Activated B cell treated with CpG ODN at 0.5 μM for 24 hours (primary cell): ENCODE measurements around the gene LARGE1. TPM values are rescaled to one million over a fixed set of nuclear protein-coding genes. Genes with fewer than 3 reads are reported as not detected.

ENCODE experiments used
- ATAC-seq: fragments of 200-7000 bp; cut with Tn5 transposase; one replicate; pipeline ENCODE4 v1.10.0; 2021; ENCODE audit warnings: low read depth, mild to moderate bottlenecking, moderate library complexity
- CTCF ChIA-PET: fragments of 350-600 bp; sonication (Branson Sonifier 250); formaldehyde crosslinking; loops from one replicate; lab custom pipeline; 2021; ENCODE audit warnings: antibody characterized with exemption; lab: Charles Lee
- POLR2A ChIA-PET: fragments of 350-600 bp; sonication (Branson Sonifier 250); formaldehyde crosslinking; loops from one replicate; lab custom pipeline; 2021; ENCODE audit warnings: antibody characterized with exemption; lab: Charles Lee
- DNase-seq: peaks from one replicate; pipeline ENCODE4 v3.0.0; 2022
- H3K27ac Mint-ChIP-seq: one replicate; pipeline ENCODE4 v1.8.0; 2020; ENCODE audit warnings: mixed read lengths
- H3K27me3 Mint-ChIP-seq: one replicate; pipeline ENCODE4 v1.8.0; 2021; ENCODE audit warnings: mixed read lengths
- H3K36me3 Mint-ChIP-seq: one replicate; pipeline ENCODE4 v1.8.0; 2021; ENCODE audit warnings: low read depth, mixed read lengths
- H3K4me1 Mint-ChIP-seq: one replicate; pipeline ENCODE4 v1.8.0; 2021; ENCODE audit warnings: mixed read lengths
- H3K4me3 Mint-ChIP-seq: one replicate; pipeline ENCODE4 v1.8.0; 2020; ENCODE audit warnings: mild to moderate bottlenecking, mixed read lengths
- H3K9me3 Mint-ChIP-seq: one replicate; pipeline ENCODE4 v1.8.0; 2020; ENCODE audit warnings: mixed read lengths
- CTCF ChIP-seq: fragments of 200-600 bp; IDR thresholded peaks from one replicate; pipeline ENCODE4 v1.8.0; 2022; ENCODE audit warnings: antibody characterized with exemption, mild to moderate bottlenecking
- intact Hi-C: fragments of 100-400 bp; cut with micrococcal nuclease; formaldehyde crosslinking; loops from one replicate; pipeline ENCODE4 v1.15.1; 2024
- total RNA-seq: library from RNA; stranded (reverse); gene quantifications from 2 replicates; pipeline ENCODE4 v1.2.3, GENCODE V29; 2022

LARGE1 gene
- total RNA-seq, 1 donor from 2014 or later: 22.2 TPM

- H3K4me3 Mint-ChIP-seq: peak overlapping the region; percentile 7
These were observed 253.9 kb downstream of the LARGE1 start for GRCh38 chr22:33666279-33666960.

GRCh38 chr22:33659448-33659847 lies 260.8 kb downstream of the LARGE1 start:
- Mint-ChIP-seq H3K9me3 (peaks cover 10% of the 10 kb centered on the region), H3K27ac (no peak overlapping the region), H3K36me3 (peaks cover 14% of the 10 kb centered on the region), H3K4me3 (no peak overlapping the region), H3K27me3 (no peaks in the 10 kb centered on the region), H3K4me1 (peaks cover 12% of the 10 kb centered on the region)
- no peak for ATAC-seq
- ChIA-PET POLR2A (no interaction called here), CTCF (no interaction called here)
- no peak for DNase-seq
- no peak for TF ChIP-seq CTCF
- intact Hi-C loops: no loop called here

More at GRCh38 chr22:33666279-33666960, 253.9 kb downstream of the LARGE1 start:
- peaks cover 57% of the 10 kb centered on the region for H3K4me1 Mint-ChIP-seq
- H3K27ac Mint-ChIP-seq: no peak overlapping the region
- H3K27me3 Mint-ChIP-seq: no peaks in the 10 kb centered on the region
- intact Hi-C loops: loop anchor here (10.0 kb wide), 1 partner anchor 248 kb away; no protein-coding TSS in a partner anchor
- ChIA-PET POLR2A (interaction anchor here (0.9 kb wide), 1 partner anchor 12 kb away, joined by 3 read pairs; no protein-coding TSS in a partner anchor), CTCF (no interaction called here)
- no peak for DNase-seq
- TF ChIP-seq CTCF: no peak
- H3K9me3 Mint-ChIP-seq: no peaks in the 10 kb centered on the region
- ATAC-seq: peak; percentile 70
- no peaks in the 10 kb centered on the region for H3K36me3 Mint-ChIP-seq

- TF ChIP-seq CTCF: no peak
- H3K27me3 Mint-ChIP-seq: no peaks in the 10 kb centered on the region
- no peak for ATAC-seq
These were observed 261.5 kb downstream of the LARGE1 start for GRCh38 chr22:33658775-33659174.

GRCh38 chr22:33657670-33658069 lies 262.6 kb downstream of the LARGE1 start:
- peaks cover 10% of the 10 kb centered on the region for H3K9me3 Mint-ChIP-seq
- no peak overlapping the region for H3K27ac Mint-ChIP-seq
- no peak for TF ChIP-seq CTCF
- ChIA-PET CTCF (no interaction called here), POLR2A (no interaction called here)
- no peak overlapping the region for H3K4me3 Mint-ChIP-seq
- DNase-seq (no peak), ATAC-seq (no peak)
- peaks cover 18% of the 10 kb centered on the region for H3K36me3 Mint-ChIP-seq
- H3K4me1 Mint-ChIP-seq: no peaks in the 10 kb centered on the region
- H3K27me3 Mint-ChIP-seq: no peaks in the 10 kb centered on the region
- intact Hi-C loops: no loop called here

More at GRCh38 chr22:33658775-33659174, 261.5 kb downstream of the LARGE1 start:
- ChIA-PET CTCF (no interaction called here), POLR2A (no interaction called here)
- H3K4me1 Mint-ChIP-seq: peaks cover 5% of the 10 kb centered on the region
- no peak overlapping the region for H3K27ac Mint-ChIP-seq
- H3K9me3 Mint-ChIP-seq: peaks cover 10% of the 10 kb centered on the region
- intact Hi-C loops: no loop called here
- no peak for DNase-seq
- no peak overlapping the region for H3K4me3 Mint-ChIP-seq
- H3K36me3 Mint-ChIP-seq: peaks cover 18% of the 10 kb centered on the region

GRCh38 chr22:33656808-33657628 lies 263.3 kb downstream of the LARGE1 start:
- H3K27ac Mint-ChIP-seq: no peak overlapping the region
- ATAC-seq: no peak

More at GRCh38 chr22:33656808-33657628, 263.3 kb downstream of the LARGE1 start:
- peaks cover 10% of the 10 kb centered on the region for H3K9me3 Mint-ChIP-seq
- no peak for TF ChIP-seq CTCF
- DNase-seq: no peak
- no peaks in the 10 kb centered on the region for H3K27me3 Mint-ChIP-seq
- H3K4me3 Mint-ChIP-seq: no peak overlapping the region
- ChIA-PET CTCF (no interaction called here), POLR2A (no interaction called here)
- H3K36me3 Mint-ChIP-seq: peaks cover 18% of the 10 kb centered on the region
- H3K4me1 Mint-ChIP-seq: no peaks in the 10 kb centered on the region
- intact Hi-C loops: no loop called here
